Stimulated activated naive CD4-positive, alpha-beta T cell (primary cell): ENCODE measurements around the gene ACP4.
"Not testable (repeated sequence)": the region's sequence is repeated elsewhere in the genome, so short reads cannot be mapped to it uniquely, and the experiment has no call there.

Source experiments
- DNase-seq, 6 experiments: peaks; one replicate each; lab custom pipeline; 2025; lab: John Stamatoyannopoulos, UW

Gene ACP4

GRCh38 chr19:50776131-50776530 is 14.1 kb upstream of the ACP4 start:
- no peak for DNase-seq

- no peak for DNase-seq
Observed at GRCh38 chr19:50777261-50777660, 13.0 kb upstream of the ACP4 start.

GRCh38 chr19:50777830-50778303 is 12.3 kb upstream of the ACP4 start:
- no peak for DNase-seq

- no peak for DNase-seq
Observed at GRCh38 chr19:50778906-50779430, 11.2 kb upstream of the ACP4 start.

GRCh38 chr19:50779504-50780457 is 10.4 kb upstream of the ACP4 start:
- no peak for DNase-seq

GRCh38 chr19:50780753-50781435 is 9.3 kb upstream of the ACP4 start:
- DNase-seq = no peak

GRCh38 chr19:50783848-50784152 is 6.4 kb upstream of the ACP4 start:
- DNase-seq = not testable (repeated sequence)

GRCh38 chr19:50784710-50785109 is 5.5 kb upstream of the ACP4 start:
- no peak for DNase-seq

- no peak for DNase-seq
Observed at GRCh38 chr19:50785329-50785728, 4.9 kb upstream of the ACP4 start.

GRCh38 chr19:50790922-50791467 is 780 bp downstream of the ACP4 start:
- no peak for DNase-seq

- no peak for DNase-seq
Observed at GRCh38 chr19:50791594-50792271, 1.5 kb downstream of the ACP4 start.

GRCh38 chr19:50792272-50793250 is 2.3 kb downstream of the ACP4 start:
- DNase-seq = no peak

GRCh38 chr19:50793558-50794065 is 3.4 kb downstream of the ACP4 start:
- no peak for DNase-seq

GRCh38 chr19:50794074-50794875 is 4.1 kb downstream of the ACP4 start:
- DNase-seq = no peak

GRCh38 chr19:50794876-50795663 is 4.9 kb downstream of the ACP4 start:
- DNase-seq = no peak

GRCh38 chr19:50795664-50796073 is 5.5 kb downstream of the ACP4 start:
- DNase-seq = no peak

- no peak for DNase-seq
Observed at GRCh38 chr19:50796128-50796633, 6.0 kb downstream of the ACP4 start.

GRCh38 chr19:50796634-50797428 is 6.6 kb downstream of the ACP4 start:
- no peak for DNase-seq
